ENCODE results near the gene SPAG16. TPM values are rescaled to one million over a fixed set of nuclear protein-coding genes. Genes with fewer than 3 reads are reported as not detected.

Gene SPAG16
- polyA plus RNA-seq, 6 donors from 2014 or later, result 8.4 to 19.7 (median 15.7) TPM

DNA sequence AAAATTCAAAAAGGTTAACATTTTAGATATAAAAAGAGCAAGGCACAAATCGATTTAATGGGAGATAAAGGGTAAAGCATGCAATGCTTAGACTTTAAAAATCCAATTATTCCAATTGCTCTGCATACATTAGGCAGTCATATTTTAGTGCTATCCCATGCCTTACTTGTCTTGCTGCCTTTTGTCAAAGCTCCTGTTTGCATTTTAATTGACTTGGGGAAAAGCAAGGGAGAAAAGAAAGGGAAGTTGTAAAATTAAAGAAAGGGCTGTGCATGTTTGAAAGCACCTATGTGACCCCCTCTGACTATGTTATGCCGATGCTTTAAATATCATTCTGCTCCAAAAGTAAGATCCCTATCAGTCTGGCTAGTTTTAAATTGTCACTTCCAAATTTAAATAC lies 932.9 kb downstream of the SPAG16 start:
- Mint-ChIP-seq H3K4me3 (no peak overlapping the region), H3K4me1 (no peaks in the 10 kb centered on the region), H3K9me3 (peaks cover 0 to 5% (median 0%) of the 10 kb centered on the region in 7 donors), H3K36me3 (no peaks in the 10 kb centered on the region), H3K27ac (no peak overlapping the region), H3K27me3 (no peaks in the 10 kb centered on the region)
- no peak for DNase-seq
- no peak for ATAC-seq (ENCODE audit: low read depth in 2 of 2)

DNA sequence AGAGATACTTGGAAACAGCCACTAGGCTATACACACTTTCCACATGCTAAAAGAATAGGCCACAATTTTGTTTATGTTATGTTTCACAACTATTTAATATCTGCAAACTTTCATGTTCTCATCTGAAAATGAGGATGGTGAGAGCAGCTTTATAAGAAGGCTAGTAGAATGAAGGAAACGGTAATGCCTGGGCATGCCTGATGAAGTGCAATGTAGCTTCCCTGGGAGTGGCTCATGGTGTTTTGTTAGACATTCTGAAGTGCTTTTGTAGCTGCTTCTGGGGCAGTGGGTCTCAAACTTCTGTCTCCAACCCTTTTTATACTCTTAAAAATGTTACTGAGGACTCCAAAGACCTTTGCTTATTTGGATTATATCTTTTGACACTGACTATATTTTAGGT lies 933.3 kb downstream of the SPAG16 start:
- no peak overlapping the region for H3K4me3 Mint-ChIP-seq
- no peak overlapping the region for H3K27ac Mint-ChIP-seq
- H3K36me3 Mint-ChIP-seq, result no peaks in the 10 kb centered on the region
- no peaks in the 10 kb centered on the region for H3K27me3 Mint-ChIP-seq
- DNase-seq, result no peak
- no peaks in the 10 kb centered on the region for H3K4me1 Mint-ChIP-seq
- H3K9me3 Mint-ChIP-seq, result peaks cover 0 to 5% (median 0%) of the 10 kb centered on the region in 7 donors
- ATAC-seq (ENCODE audit: low read depth in 2 of 2), result no peak

DNA sequence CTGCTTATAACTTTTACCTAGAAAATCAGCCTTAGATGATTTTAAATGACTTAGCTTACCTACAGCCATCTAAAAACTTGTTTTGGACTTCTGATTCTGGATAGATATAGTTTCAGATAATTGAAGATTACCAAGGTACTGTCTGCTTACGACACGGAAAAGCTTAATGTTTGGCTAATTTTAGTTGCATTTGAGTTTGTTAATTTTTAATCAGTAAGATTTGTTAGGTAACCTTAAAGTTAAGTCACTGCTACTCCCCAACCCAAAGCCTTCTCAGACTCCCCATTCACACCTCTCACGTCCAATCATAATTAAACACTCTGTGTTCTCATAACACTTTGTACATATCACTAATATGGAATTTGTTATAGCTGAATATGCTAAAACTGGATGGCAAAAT lies 936.0 kb downstream of the SPAG16 start:
- H3K36me3 Mint-ChIP-seq, result no peaks in the 10 kb centered on the region
- no peak for DNase-seq
- peaks cover 0 to 4% (median 0%) of the 10 kb centered on the region in 3 donors for H3K27me3 Mint-ChIP-seq

DNA sequence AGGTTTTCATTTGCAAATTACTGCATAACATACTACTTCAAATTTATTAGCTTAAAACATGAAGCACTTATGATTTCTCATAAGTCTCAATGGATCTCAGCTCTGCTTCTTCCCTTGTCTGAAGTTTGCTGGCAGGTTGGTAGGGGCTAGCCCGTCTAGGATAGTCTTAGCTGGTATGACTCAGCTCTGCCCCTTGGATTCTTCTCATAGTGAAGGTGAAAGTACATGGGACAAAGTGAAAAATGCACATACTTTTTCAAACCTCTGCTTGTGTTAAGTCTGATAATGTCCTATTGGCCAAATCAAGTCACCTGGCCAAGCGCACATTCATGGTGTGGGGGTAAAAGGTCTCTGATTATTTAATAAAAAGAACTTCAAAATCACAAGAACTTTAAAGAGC lies 941.8 kb downstream of the SPAG16 start:
- peaks cover 0 to 4% (median 0%) of the 10 kb centered on the region in 3 donors for H3K27me3 Mint-ChIP-seq
- ATAC-seq (ENCODE audit: low read depth in 2 of 2) (no peak), DNase-seq (no peak)
- H3K9me3 Mint-ChIP-seq, result peaks cover 0 to 4% (median 0%) of the 10 kb centered on the region in 7 donors
- H3K4me1 Mint-ChIP-seq, result no peaks in the 10 kb centered on the region
- no peak overlapping the region for H3K27ac Mint-ChIP-seq
- no peak overlapping the region for H3K4me3 Mint-ChIP-seq
- H3K36me3 Mint-ChIP-seq, result no peaks in the 10 kb centered on the region

More for the DNA sequence above, 936.0 kb downstream of the SPAG16 start:
- ATAC-seq (ENCODE audit: low read depth in 2 of 2), result no peak
- Mint-ChIP-seq H3K4me3 (no peak overlapping the region), H3K4me1 (no peaks in the 10 kb centered on the region), H3K9me3 (peaks cover 0 to 8% (median 0%) of the 10 kb centered on the region in 7 donors), H3K27ac (no peak overlapping the region)

DNA sequence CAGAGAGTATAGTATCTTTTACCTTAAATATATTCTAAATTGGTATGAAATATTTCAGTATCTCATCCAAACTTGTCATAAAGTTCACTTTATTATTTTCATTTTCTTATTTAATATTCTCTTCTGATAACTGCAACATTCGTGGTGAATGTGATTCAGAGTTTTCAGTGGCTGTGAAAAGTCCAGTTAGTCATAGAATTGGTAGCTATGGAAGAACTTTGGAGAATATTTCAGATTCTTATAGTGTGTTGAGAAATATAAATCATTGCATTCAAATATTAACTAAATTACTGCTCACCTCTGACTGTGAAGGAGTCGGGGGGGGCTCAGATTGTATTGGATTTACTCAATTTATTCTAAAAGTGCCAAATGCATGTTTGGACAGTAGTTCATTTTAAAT lies 948.0 kb downstream of the SPAG16 start:
- H3K4me1 Mint-ChIP-seq, result no peaks in the 10 kb centered on the region
- no peak for DNase-seq
- no peak overlapping the region for H3K4me3 Mint-ChIP-seq
- H3K27ac Mint-ChIP-seq, result no peak overlapping the region
- no peak for ATAC-seq (ENCODE audit: low read depth in 2 of 2)
- H3K9me3 Mint-ChIP-seq, result peaks cover 0 to 3% (median 0%) of the 10 kb centered on the region in 7 donors
- H3K27me3 Mint-ChIP-seq, result no peaks in the 10 kb centered on the region
- no peaks in the 10 kb centered on the region for H3K36me3 Mint-ChIP-seq

DNA sequence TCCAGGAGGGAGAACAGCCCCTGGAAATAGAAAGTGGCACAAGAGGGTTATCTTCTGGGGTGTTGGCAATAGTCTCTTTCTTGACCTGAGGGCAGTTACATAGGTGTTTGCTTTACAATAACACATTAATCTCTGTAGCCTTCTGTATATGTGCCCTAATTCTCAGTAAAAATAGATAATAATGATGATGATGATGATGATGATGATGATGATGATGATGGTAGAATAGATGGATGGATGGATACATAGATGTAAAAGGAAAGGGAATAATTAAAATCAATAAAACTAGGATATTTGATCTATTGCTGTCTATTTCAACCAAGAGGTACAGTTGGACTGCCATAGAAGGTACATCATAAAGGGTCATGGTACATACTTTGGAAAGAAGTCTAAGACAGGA lies 948.9 kb downstream of the SPAG16 start:
- H3K4me3 Mint-ChIP-seq, result no peak overlapping the region
- no peak overlapping the region for H3K27ac Mint-ChIP-seq
- peaks cover 0 to 3% (median 0%) of the 10 kb centered on the region in 7 donors for H3K9me3 Mint-ChIP-seq
- no peak for DNase-seq
- H3K36me3 Mint-ChIP-seq, result no peaks in the 10 kb centered on the region
- H3K4me1 Mint-ChIP-seq, result no peaks in the 10 kb centered on the region
- H3K27me3 Mint-ChIP-seq, result no peaks in the 10 kb centered on the region
- ATAC-seq (ENCODE audit: low read depth in 2 of 2), result no peak

DNA sequence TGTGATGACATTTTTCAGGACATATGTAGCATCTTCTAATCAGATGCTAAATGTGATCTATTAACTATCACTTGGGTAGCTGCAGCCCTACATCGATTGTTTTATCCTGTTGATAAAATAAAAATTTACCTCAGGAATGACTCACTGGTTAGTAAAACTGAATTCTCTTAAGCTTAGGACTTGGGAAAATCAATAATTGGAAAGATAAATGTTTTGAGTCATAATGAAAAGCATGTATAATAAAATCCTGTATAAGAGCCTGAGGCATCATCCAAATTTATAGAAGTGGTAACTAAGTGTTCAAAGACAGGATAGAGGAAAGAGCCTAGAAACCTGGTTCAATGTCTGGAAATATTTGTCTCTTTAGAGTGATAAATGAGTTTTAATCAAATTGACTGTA lies 958.5 kb downstream of the SPAG16 start:
- H3K4me3 Mint-ChIP-seq, result no peak overlapping the region
- no peaks in the 10 kb centered on the region for H3K4me1 Mint-ChIP-seq
- no peaks in the 10 kb centered on the region for H3K27me3 Mint-ChIP-seq
- DNase-seq (no peak), ATAC-seq (ENCODE audit: low read depth in 2 of 2) (no peak)
- no peaks in the 10 kb centered on the region for H3K36me3 Mint-ChIP-seq
- no peak overlapping the region for H3K27ac Mint-ChIP-seq
- no peaks in the 10 kb centered on the region for H3K9me3 Mint-ChIP-seq

DNA sequence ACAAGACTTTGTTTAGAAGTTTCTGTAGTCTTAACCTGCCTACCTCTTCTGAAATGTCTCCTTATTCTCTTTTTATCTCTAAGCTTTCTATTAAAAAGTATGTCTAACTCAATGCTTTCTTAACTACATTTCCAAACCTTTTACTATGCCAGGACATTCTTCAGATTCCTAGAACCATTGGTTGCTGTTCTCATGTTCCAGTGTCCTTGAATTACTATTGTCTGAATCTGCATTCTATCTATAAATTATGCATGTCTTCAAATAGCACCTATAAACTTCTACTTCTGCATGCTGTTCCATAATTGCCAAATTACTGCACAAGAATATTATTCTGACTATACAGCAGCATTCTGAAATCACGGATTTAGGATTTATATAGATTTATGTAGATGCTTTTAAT lies 960.6 kb downstream of the SPAG16 start:
- DNase-seq (no peak), ATAC-seq (ENCODE audit: low read depth in 2 of 2) (no peak)
- Mint-ChIP-seq H3K27ac (no peak overlapping the region), H3K36me3 (no peaks in the 10 kb centered on the region), H3K27me3 (no peaks in the 10 kb centered on the region), H3K4me3 (no peak overlapping the region), H3K9me3 (no peaks in the 10 kb centered on the region), H3K4me1 (no peaks in the 10 kb centered on the region)

DNA sequence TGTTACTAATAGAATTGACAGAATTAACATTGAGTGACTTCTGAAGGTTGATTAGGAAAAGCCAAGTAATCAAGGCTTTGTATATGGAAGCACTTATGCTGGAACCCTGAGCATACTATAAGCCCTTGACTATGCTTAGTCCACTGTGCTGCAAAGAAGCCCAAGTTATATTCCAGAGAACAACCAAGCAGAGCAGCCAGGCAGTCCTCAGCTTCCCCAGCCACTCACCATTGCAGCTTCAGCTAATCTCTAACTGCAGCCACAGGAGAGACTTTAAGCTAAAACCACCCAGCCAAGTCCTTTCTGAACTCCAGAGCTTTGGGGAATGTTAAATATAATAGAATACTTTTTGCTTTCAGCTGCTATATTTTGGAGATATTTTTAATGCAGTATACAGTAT lies 962.2 kb downstream of the SPAG16 start:
- no peak overlapping the region for H3K27ac Mint-ChIP-seq
- H3K9me3 Mint-ChIP-seq, result no peaks in the 10 kb centered on the region
- no peaks in the 10 kb centered on the region for H3K36me3 Mint-ChIP-seq
- no peak overlapping the region for H3K4me3 Mint-ChIP-seq
- H3K4me1 Mint-ChIP-seq, result no peaks in the 10 kb centered on the region
- ATAC-seq (ENCODE audit: low read depth in 2 of 2) (no peak), DNase-seq (no peak)
- H3K27me3 Mint-ChIP-seq, result no peaks in the 10 kb centered on the region

DNA sequence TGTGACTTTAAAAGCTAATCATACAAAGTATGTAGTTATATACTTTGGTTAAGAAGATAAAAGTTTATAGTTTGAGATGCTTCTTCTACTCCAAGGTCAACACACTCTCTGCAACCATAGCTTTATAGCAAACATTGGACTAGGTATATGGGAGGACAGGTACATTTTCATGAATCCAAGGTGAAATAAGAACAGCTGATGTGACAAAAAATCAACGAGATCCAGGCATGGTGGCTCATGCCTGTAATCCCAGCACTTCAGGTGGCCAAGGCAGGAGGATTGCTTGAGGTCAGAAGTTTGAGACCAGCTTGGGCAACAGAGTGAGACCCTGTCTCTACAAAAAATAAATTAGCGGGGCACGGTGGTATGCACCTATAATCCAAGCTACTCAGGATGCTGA lies 963.3 kb downstream of the SPAG16 start:
- Mint-ChIP-seq H3K27ac (no peak overlapping the region), H3K4me3 (no peak overlapping the region), H3K36me3 (no peaks in the 10 kb centered on the region), H3K27me3 (no peaks in the 10 kb centered on the region), H3K9me3 (no peaks in the 10 kb centered on the region), H3K4me1 (no peaks in the 10 kb centered on the region)
- DNase-seq, result no peak
- ATAC-seq (ENCODE audit: low read depth in 2 of 2), result no peak

DNA sequence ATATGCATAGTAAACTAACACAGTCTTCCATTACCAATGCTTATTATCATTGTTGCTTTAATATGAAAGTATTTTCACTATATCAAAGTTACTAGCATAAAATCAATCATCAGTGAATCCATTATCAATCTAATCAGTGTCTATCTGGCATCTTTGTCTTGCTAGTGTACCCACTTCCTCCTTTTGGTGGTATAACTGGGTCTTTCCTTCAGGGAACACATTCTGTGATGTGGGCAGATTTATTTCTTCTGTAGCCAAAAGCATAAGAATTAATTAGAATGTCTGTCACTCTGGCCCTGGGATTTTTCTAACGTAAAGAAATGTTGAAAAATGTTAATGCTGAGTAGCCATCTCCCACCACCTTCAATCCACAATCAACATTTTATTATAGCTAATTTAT lies 970.8 kb downstream of the SPAG16 start:
- Mint-ChIP-seq H3K4me1 (no peaks in the 10 kb centered on the region), H3K9me3 (peaks cover 0 to 5% (median 0%) of the 10 kb centered on the region in 7 donors), H3K4me3 (no peak overlapping the region), H3K36me3 (no peaks in the 10 kb centered on the region), H3K27me3 (no peaks in the 10 kb centered on the region), H3K27ac (no peak overlapping the region)
- no peak for ATAC-seq (ENCODE audit: low read depth in 2 of 2)
- DNase-seq, result no peak

DNA sequence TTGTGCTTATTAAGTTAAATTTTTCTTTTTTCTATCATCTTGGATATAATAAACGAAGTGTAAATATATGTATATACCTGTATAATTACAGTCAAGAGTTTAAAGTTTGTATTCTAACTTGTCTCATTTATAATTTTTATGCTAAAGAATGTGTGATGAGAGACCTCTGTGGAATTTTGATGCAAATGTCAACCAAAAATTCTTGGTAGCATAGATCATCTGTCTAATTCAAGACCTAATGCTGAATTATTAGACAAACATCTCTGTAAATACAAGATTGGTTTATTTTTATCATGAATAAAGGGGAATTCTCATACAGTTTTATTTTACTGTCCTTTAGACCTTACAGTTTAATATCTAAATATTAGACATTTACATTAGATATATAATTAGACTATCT lies 977.4 kb downstream of the SPAG16 start:
- ATAC-seq (ENCODE audit: low read depth in 2 of 2), result no peak

DNA sequence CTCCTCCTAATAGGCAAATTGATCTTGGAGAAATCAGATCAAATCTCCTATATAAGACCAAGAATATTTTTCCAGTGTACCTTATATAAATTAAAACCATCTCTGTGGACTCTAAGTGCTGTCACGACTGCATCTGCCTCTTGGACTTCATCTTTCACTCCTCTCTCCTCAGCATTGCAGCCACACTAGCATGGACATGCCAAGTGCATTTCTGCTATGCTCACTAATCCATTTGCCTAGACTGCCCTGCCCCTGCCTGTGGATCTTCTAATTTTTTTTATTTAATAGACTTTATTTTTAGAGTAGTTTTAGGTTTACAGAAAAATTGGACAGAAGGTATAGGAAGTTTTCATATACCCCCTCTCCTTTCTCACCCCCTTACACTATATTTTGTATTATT lies 979.9 kb downstream of the SPAG16 start:
- ATAC-seq (ENCODE audit: low read depth in 2 of 2) (no peak), DNase-seq (no peak)
- H3K4me3 Mint-ChIP-seq, result no peak overlapping the region
- no peaks in the 10 kb centered on the region for H3K27me3 Mint-ChIP-seq
- H3K36me3 Mint-ChIP-seq, result no peaks in the 10 kb centered on the region
- H3K9me3 Mint-ChIP-seq, result peaks cover 0 to 10% (median 2%) of the 10 kb centered on the region in 7 donors
- no peaks in the 10 kb centered on the region for H3K4me1 Mint-ChIP-seq
- H3K27ac Mint-ChIP-seq, result no peak overlapping the region

More for the DNA sequence above, 977.4 kb downstream of the SPAG16 start:
- H3K4me3 Mint-ChIP-seq, result no peak overlapping the region
- no peak for DNase-seq
- no peaks in the 10 kb centered on the region for H3K36me3 Mint-ChIP-seq
- no peaks in the 10 kb centered on the region for H3K4me1 Mint-ChIP-seq
- H3K27ac Mint-ChIP-seq, result no peak overlapping the region
- no peaks in the 10 kb centered on the region for H3K27me3 Mint-ChIP-seq
- H3K9me3 Mint-ChIP-seq, result peaks cover 0 to 10% (median 2%) of the 10 kb centered on the region in 7 donors

DNA sequence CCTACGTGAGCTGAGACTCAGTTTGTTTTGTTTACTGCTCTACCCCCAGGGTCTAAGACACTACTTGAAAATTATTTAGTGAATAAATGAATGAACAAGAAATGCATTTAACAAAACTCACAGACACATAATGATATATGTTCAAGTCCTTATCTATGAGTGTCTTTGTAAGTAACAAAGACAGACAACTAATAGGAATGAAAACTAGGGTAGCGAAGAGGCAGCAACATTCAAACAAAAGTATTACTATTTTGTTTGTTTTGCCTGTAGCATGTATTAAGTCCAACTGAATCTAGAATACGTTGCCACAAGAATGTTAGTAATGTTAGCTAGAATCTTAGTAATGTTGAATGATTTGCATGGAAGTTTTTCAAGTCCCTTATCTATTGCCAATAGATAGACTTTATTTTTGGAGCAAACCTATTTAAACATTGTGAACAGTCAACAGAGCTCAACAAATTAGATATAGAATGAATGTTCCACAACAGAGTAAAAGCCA lies 981.8 kb downstream of the SPAG16 start:
- DNase-seq (no peak), ATAC-seq (ENCODE audit: low read depth in 2 of 2) (no peak)
- Mint-ChIP-seq H3K9me3 (peaks cover 0 to 10% (median 0%) of the 10 kb centered on the region in 7 donors), H3K4me3 (no peak overlapping the region), H3K27me3 (no peaks in the 10 kb centered on the region), H3K36me3 (no peaks in the 10 kb centered on the region), H3K27ac (no peak overlapping the region), H3K4me1 (no peaks in the 10 kb centered on the region)

DNA sequence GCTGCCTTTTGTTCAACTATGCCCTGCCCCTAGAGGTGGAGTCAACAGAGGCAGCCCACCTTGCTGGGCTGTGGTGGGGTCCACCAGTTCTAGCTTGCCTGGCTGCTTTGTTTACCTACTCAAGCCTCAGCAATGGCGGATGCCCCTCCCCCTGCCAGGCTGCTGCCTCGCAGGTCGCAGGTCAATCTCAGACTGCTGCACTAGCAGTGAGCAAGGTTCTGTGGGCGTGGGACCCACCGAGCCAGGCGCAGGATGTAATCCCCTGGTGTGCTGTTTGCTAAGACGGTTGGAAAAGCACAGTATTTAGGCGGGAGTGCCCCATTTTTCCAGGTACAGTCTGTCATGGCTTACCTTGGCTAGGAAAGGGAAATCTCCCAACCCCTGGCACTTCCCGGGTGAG lies 993.6 kb downstream of the SPAG16 start:
- Mint-ChIP-seq H3K9me3 (peaks cover 0 to 8% (median 4%) of the 10 kb centered on the region in 7 donors), H3K36me3 (no peaks in the 10 kb centered on the region), H3K27me3 (no peaks in the 10 kb centered on the region), H3K4me3 (no peak overlapping the region), H3K4me1 (no peaks in the 10 kb centered on the region), H3K27ac (no peak overlapping the region)
- DNase-seq (no peak), ATAC-seq (ENCODE audit: low read depth in 2 of 2) (no peak)

Measured in naive B cell (primary cell).